Measurements from ENCODE around the gene SERPINB12.

DNA sequence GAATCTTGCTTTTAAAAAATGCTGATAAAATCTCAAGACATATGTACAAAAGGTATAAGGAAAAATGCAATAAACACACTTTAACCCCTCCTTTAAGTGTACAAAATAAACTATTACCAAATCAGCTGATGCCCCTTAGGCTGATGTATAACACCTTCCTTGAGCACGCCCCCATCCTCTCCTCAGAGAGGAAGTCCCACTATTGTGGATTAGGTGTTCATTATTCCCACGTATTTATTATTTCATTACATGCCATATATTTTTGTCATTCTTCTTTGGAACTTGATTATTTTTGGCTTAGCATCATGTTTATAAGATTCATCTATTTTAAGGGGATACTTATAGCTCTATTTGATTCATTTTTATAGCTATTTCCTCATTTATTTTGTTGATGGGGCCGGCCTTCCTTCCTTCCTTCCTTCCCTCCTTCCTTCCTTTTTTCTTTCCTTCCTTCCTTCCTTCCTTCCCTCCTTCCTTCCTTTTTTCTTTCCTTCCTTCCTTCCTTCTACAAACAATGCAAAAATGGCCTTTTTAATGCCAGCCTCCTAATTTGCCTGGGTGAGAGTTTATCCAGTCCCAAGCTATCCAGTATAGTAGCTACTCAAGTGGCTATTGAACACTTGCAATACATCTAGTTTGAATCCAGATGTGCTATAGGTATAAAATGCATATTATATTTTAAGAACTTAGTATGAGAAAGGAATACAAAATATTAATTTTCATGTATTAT is 49.0 kb downstream of the SERPINB12 start:
- TF ChIP-seq CTCF (conservative IDR thresholded peaks at IDR 0.05; ENCODE audit: low read depth, low read length) (no peak), EZH2 (IDR thresholded peaks at IDR 0.05; ENCODE audit: borderline replicate concordance, low read depth, low read length, poor library complexity, severe bottlenecking) (no peak)
